ENCODE measurements around the gene CHMP4A. TPM values are rescaled to one million over a fixed set of nuclear protein-coding genes. Genes with fewer than 3 reads are reported as not detected.
A peak's percentile ranks its signal among the peaks of the same experiment; 100 is the strongest.

Gene CHMP4A
- total RNA-seq, 1 donor from 2014 or later = 32.2 TPM

- no peak overlapping the region for H3K27ac ChIP-seq (ENCODE audit: low read depth, low read length)
- TF ChIP-seq CTCF (IDR thresholded peaks at IDR 0.05; ENCODE audit: insufficient read depth, low read depth, low read length) (no peak), EZH2 (IDR thresholded peaks at IDR 0.05; ENCODE audit: insufficient read depth, low read length) (no peak)
- H3K4me3 Mint-ChIP-seq (ENCODE audit: unreplicated experiment) = peak overlapping the region; percentile 17
- H3K27me3 ChIP-seq (ENCODE audit: insufficient read depth, low read length) = no peaks in the 10 kb centered on the region
- no peak overlapping the region for H3K4me2 ChIP-seq (ENCODE audit: low read length)
- H3K4me1 Mint-ChIP-seq (ENCODE audit: low read depth, unreplicated experiment) = peaks cover 11% of the 10 kb centered on the region
- H3K9ac ChIP-seq (ENCODE audit: low read length) = no peak overlapping the region
- peaks cover 36% of the 10 kb centered on the region for H3K36me3 ChIP-seq (ENCODE audit: insufficient read depth, low read length)
- H4K20me1 ChIP-seq (ENCODE audit: insufficient read depth, low read length) = peaks cover 49% of the 10 kb centered on the region
- peaks cover 13% of the 10 kb centered on the region for H3K36me3 Mint-ChIP-seq (ENCODE audit: low read depth, unreplicated experiment)
- H3K4me3 ChIP-seq (ENCODE audit: insufficient read depth, low read depth, low read length) = no peak overlapping the region
- H3K79me2 ChIP-seq (ENCODE audit: insufficient read depth, low read length) = peaks cover 16% of the 10 kb centered on the region
- H3K9me3 ChIP-seq (ENCODE audit: insufficient read depth, low read depth, low read length) = no peaks in the 10 kb centered on the region
- no peaks in the 10 kb centered on the region for H3K9me3 Mint-ChIP-seq (ENCODE audit: unreplicated experiment)
- no peak overlapping the region for H2AFZ ChIP-seq (ENCODE audit: low read depth, low read length)
- no peaks in the 10 kb centered on the region for H3K27me3 Mint-ChIP-seq (ENCODE audit: low read depth, unreplicated experiment)
- peaks cover 10% of the 10 kb centered on the region for H3K4me1 ChIP-seq (ENCODE audit: insufficient read depth, low read length)
- DNase-seq (ENCODE audit: low read depth) (no peak), FAIRE-seq (no peak)
- peak overlapping the region; percentile 82 for H3K27ac Mint-ChIP-seq (ENCODE audit: unreplicated experiment)
These were observed 31.0 kb downstream of the CHMP4A start for GRCh38 chr14:24182110-24182882.

GRCh38 chr14:24181371-24182077 is 31.8 kb downstream of the CHMP4A start:
- Histone ChIP-seq H3K9ac (ENCODE audit: low read length) (no peak overlapping the region), H3K36me3 (ENCODE audit: insufficient read depth, low read length) (peaks cover 30% of the 10 kb centered on the region), H3K4me1 (ENCODE audit: insufficient read depth, low read length) (peaks cover 5% of the 10 kb centered on the region), H3K4me3 (ENCODE audit: insufficient read depth, low read depth, low read length) (no peak overlapping the region), H4K20me1 (ENCODE audit: insufficient read depth, low read length) (peaks cover 45% of the 10 kb centered on the region), H3K27ac (ENCODE audit: low read depth, low read length) (no peak overlapping the region), H3K27me3 (ENCODE audit: insufficient read depth, low read length) (no peaks in the 10 kb centered on the region), H2AFZ (ENCODE audit: low read depth, low read length) (no peak overlapping the region), H3K9me3 (ENCODE audit: insufficient read depth, low read depth, low read length) (no peaks in the 10 kb centered on the region), H3K79me2 (ENCODE audit: insufficient read depth, low read length) (peaks cover 9% of the 10 kb centered on the region), H3K4me2 (ENCODE audit: low read length) (no peak overlapping the region)
- Mint-ChIP-seq H3K4me3 (ENCODE audit: unreplicated experiment) (no peak overlapping the region), H3K4me1 (ENCODE audit: low read depth, unreplicated experiment) (peaks cover 7% of the 10 kb centered on the region), H3K9me3 (ENCODE audit: unreplicated experiment) (no peaks in the 10 kb centered on the region), H3K27ac (ENCODE audit: unreplicated experiment) (no peak overlapping the region), H3K36me3 (ENCODE audit: low read depth, unreplicated experiment) (peaks cover 13% of the 10 kb centered on the region), H3K27me3 (ENCODE audit: low read depth, unreplicated experiment) (no peaks in the 10 kb centered on the region)
- no peak for TF ChIP-seq EZH2 (IDR thresholded peaks at IDR 0.05; ENCODE audit: insufficient read depth, low read length)
- no peak for TF ChIP-seq CTCF (IDR thresholded peaks at IDR 0.05; ENCODE audit: insufficient read depth, low read depth, low read length)
- DNase-seq (ENCODE audit: low read depth) (no peak), FAIRE-seq (no peak)

All from astrocyte (in vitro differentiated cells and primary cell).